A549 (cell line): ENCODE measurements around the gene PITPNM3.

Source experiments
- BCL3 ChIP-seq: fragments of >200 bp; sonication (Bioruptor Twin); formaldehyde crosslinking; IDR thresholded peaks from 3 replicates; pipeline ENCODE4 v1.6.1; 2016
- E2F6 ChIP-seq: IDR thresholded peaks from 2 replicates; pipeline ENCODE4 v1.6.1; 2012; ENCODE audit warnings: low read depth, borderline replicate concordance
- EHF ChIP-seq: fragments of 250-450 bp; sonication (Bioruptor Pico); IDR thresholded peaks from 2 replicates; pipeline ENCODE4 v1.5.0; 2020; ENCODE audit warnings: mild to moderate bottlenecking
- ESRRA ChIP-seq: fragments of 150-350 bp; IDR thresholded peaks from 2 replicates; pipeline ENCODE4 v1.6.1; 2014; ENCODE audit warnings: mild to moderate bottlenecking, low read length, borderline replicate concordance
- POLR2A ChIP-seq: IDR thresholded peaks from 2 replicates; pipeline ENCODE4 v1.6.1; 2012; ENCODE audit warnings: mild to moderate bottlenecking, low read length
- TF ChIP-seq, protein P1 (sequence below): fragments of >200 bp; sonication (Bioruptor Twin); formaldehyde crosslinking; IDR thresholded peaks from 3 replicates; pipeline ENCODE4 v1.5.1; 2016

- TF ChIP-seq, protein P1, sequence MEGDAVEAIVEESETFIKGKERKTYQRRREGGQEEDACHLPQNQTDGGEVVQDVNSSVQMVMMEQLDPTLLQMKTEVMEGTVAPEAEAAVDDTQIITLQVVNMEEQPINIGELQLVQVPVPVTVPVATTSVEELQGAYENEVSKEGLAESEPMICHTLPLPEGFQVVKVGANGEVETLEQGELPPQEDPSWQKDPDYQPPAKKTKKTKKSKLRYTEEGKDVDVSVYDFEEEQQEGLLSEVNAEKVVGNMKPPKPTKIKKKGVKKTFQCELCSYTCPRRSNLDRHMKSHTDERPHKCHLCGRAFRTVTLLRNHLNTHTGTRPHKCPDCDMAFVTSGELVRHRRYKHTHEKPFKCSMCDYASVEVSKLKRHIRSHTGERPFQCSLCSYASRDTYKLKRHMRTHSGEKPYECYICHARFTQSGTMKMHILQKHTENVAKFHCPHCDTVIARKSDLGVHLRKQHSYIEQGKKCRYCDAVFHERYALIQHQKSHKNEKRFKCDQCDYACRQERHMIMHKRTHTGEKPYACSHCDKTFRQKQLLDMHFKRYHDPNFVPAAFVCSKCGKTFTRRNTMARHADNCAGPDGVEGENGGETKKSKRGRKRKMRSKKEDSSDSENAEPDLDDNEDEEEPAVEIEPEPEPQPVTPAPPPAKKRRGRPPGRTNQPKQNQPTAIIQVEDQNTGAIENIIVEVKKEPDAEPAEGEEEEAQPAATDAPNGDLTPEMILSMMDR, result no peak
- no peak for TF ChIP-seq E2F6
- no peak for TF ChIP-seq POLR2A
- TF ChIP-seq ESRRA, result no peak
- TF ChIP-seq BCL3, result no peak
- TF ChIP-seq EHF (CRISPR knock-in tag), result no peak
Measured at GRCh38 chr17:6541886-6542285, 14.5 kb downstream of the PITPNM3 start.
